Mesodermal cell (in vitro differentiated cells): ENCODE results near the gene EHD2.

Experiments
- H3K27ac ChIP-seq: 2 replicates; pipeline ENCODE4 v1.7.0; 2013; ENCODE audit warnings: mild to moderate bottlenecking, low read depth, low read length, moderate library complexity; ENCODE audit not compliant: severe bottlenecking
- H3K36me3 ChIP-seq: 2 replicates; pipeline ENCODE4 v1.7.1; 2013; ENCODE audit warnings: mild to moderate bottlenecking, low read length, moderate library complexity; ENCODE audit not compliant: control insufficient read depth, insufficient read depth
- H3K4me1 ChIP-seq: one replicate; pipeline ENCODE4 v1.7.1; 2013; ENCODE audit warnings: mild to moderate bottlenecking, low read length; ENCODE audit not compliant: insufficient read depth, control insufficient read depth, poor library complexity, severe bottlenecking
- H3K4me3 ChIP-seq: 2 replicates; pipeline ENCODE4 v1.7.0; 2013; ENCODE audit warnings: low read length, control low read depth, mild to moderate bottlenecking; ENCODE audit not compliant: insufficient read depth, poor library complexity, severe bottlenecking; ENCODE audit errors: extremely low read depth
- H3K9me3 ChIP-seq: 2 replicates; pipeline ENCODE4 v1.7.1; 2013; ENCODE audit warnings: mild to moderate bottlenecking, low read length, moderate library complexity; ENCODE audit not compliant: control insufficient read depth
- WGBS, 2 experiments: methylation state at CpG; one replicate each; pipeline ENCODE4 v1.1.5; 2013; ENCODE audit warnings: missing lambda C conversion rate in 2 of 2; ENCODE audit not compliant: insufficient coverage in 2 of 2; 5-methylcytosine and 5-hydroxymethylcytosine counted together

Gene EHD2

GRCh38 chr19:47750752-47751151 lies 37.5 kb downstream of the EHD2 start:
- 97% methylated on average over 14 to 17 of the region's 18 CpGs for WGBS, 2 experiments

DNA sequence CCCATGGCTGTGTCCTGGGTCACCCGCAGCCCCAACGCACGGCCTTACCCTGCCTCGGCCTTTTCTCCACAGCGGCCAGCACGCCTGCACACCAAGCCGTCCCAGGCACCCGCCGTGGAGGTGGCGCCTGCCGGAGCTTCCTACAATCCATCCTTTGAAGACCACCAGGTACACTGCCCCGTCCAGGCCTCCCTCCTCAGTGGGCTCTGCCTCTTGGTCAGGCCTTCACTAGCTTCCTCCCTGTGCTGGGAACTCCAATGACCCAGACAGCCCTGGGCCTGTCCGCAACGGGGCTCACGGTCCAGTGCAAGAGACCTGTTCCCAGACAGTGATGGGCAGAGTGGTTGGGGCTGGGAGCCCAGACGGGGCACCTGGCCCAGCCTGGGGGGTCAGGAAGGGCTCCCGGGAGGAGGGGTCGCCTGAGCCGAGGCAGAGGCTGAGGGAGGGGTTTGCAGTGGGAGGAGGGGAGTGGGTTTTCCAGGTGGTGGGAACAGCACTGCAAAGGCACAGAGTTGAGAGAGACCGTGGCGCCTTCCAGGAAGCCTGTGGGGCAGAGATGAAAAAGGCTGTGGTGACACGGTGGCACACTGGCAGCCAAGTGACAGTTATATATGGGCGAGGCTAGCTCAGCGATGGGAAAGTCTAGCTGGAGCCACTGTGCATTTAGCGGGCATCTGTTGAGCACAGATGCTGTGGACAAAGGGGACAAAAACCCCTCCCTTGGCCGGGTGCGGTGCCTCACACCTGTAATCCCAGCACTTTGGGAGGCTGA lies 39.4 kb downstream of the EHD2 start:
- H3K4me3 ChIP-seq: no peak overlapping the region
- H3K27ac ChIP-seq: no peak overlapping the region
- H3K36me3 ChIP-seq: peaks cover 93% of the 10 kb centered on the region
- no peaks in the 10 kb centered on the region for H3K9me3 ChIP-seq
- 91 to 93% methylated on average over 18 to 26 of the region's 27 CpGs for WGBS, 2 experiments
- no peaks in the 10 kb centered on the region for H3K4me1 ChIP-seq

More at GRCh38 chr19:47750752-47751151, 37.5 kb downstream of the EHD2 start:
- H3K4me3 ChIP-seq: no peak overlapping the region
- H3K27ac ChIP-seq: no peak overlapping the region
- H3K4me1 ChIP-seq: peaks cover 6% of the 10 kb centered on the region
- H3K36me3 ChIP-seq: peaks cover 85% of the 10 kb centered on the region
- no peaks in the 10 kb centered on the region for H3K9me3 ChIP-seq

- 96% methylated on average over 26 to 30 of the region's 37 CpGs for WGBS, 2 experiments
- H3K4me1 ChIP-seq: no peaks in the 10 kb centered on the region
- no peaks in the 10 kb centered on the region for H3K9me3 ChIP-seq
- no peak overlapping the region for H3K27ac ChIP-seq
- no peak overlapping the region for H3K4me3 ChIP-seq
- H3K36me3 ChIP-seq: peaks cover 95% of the 10 kb centered on the region
Measured at GRCh38 chr19:47754206-47755064, 41.2 kb downstream of the EHD2 start.

DNA sequence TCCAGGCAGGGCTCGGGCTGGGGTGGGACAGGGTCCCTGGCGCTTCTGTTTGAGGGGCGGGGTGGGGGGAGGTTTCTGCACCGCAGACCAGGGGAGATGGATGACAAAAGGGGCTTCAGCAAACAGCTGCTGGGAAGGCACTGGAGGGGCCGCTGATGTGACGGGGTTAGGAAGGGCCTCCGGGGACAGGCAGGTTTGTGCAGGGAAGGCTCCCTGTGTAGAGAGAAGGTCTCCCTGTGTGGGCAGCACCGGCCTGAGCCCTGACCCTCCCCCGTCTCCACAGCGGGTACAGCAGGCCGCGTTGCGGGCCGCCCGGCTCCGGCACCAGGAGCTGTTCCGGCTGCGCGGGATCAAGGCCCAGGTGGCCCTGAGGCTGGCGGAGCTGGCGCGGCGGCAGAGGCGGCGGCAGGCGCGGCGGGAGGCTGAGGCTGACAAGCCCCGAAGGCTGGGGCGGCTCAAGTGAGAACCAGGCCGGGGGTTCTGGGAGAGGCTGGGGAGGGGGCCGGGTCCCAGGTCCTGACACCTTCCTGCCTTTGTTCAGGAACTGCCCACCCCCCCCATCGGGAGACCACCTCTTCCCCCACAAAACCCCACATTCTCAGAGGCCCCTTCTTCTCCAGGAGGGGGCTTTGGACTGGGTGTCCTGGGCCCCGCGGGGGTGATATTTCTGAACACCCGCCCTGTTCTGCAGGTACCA lies 42.0 kb downstream of the EHD2 start:
- peaks cover 87% of the 10 kb centered on the region for H3K36me3 ChIP-seq
- WGBS, 2 experiments: 92 to 94% methylated on average over 21 to 27 of the region's 36 CpGs
- H3K4me1 ChIP-seq: no peaks in the 10 kb centered on the region
- no peaks in the 10 kb centered on the region for H3K9me3 ChIP-seq
- no peak overlapping the region for H3K4me3 ChIP-seq
- no peak overlapping the region for H3K27ac ChIP-seq

- WGBS, 2 experiments: 97 to 98% methylated on average over 27 of the region's 28 CpGs
- Histone ChIP-seq H3K4me3 (no peak overlapping the region), H3K36me3 (peaks cover 79% of the 10 kb centered on the region), H3K9me3 (no peaks in the 10 kb centered on the region), H3K4me1 (no peaks in the 10 kb centered on the region), H3K27ac (no peak overlapping the region)
Measured at GRCh38 chr19:47755762-47756626, 42.8 kb downstream of the EHD2 start.

DNA sequence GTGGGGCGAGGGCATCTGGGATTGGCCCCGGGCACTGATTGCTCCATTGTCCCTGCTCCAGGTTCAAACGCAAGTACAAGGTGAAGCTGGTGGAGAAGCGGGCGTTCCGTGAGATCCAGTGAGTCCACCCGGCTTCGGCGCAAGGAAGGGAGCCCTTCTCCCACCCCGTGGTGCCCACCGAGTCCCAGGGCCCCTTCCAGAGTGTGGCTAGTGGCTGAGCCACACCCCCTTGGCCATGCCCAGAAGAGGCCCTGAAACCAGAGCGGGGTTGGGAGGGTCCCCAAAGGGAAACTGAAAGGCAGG lies 43.4 kb downstream of the EHD2 start:
- H3K27ac ChIP-seq: no peak overlapping the region
- no peaks in the 10 kb centered on the region for H3K4me1 ChIP-seq
- H3K36me3 ChIP-seq: peaks cover 73% of the 10 kb centered on the region
- no peaks in the 10 kb centered on the region for H3K9me3 ChIP-seq
- 97 to 99% methylated on average over 11 to 12 of the region's 12 CpGs for WGBS, 2 experiments
- H3K4me3 ChIP-seq: no peak overlapping the region

GRCh38 chr19:47756953-47757608 lies 43.9 kb downstream of the EHD2 start:
- Histone ChIP-seq H3K4me1 (no peaks in the 10 kb centered on the region), H3K27ac (no peak overlapping the region), H3K4me3 (no peak overlapping the region), H3K9me3 (no peaks in the 10 kb centered on the region), H3K36me3 (peaks cover 69% of the 10 kb centered on the region)
- 96 to 98% methylated on average over 15 to 22 of the region's 22 CpGs for WGBS, 2 experiments

DNA sequence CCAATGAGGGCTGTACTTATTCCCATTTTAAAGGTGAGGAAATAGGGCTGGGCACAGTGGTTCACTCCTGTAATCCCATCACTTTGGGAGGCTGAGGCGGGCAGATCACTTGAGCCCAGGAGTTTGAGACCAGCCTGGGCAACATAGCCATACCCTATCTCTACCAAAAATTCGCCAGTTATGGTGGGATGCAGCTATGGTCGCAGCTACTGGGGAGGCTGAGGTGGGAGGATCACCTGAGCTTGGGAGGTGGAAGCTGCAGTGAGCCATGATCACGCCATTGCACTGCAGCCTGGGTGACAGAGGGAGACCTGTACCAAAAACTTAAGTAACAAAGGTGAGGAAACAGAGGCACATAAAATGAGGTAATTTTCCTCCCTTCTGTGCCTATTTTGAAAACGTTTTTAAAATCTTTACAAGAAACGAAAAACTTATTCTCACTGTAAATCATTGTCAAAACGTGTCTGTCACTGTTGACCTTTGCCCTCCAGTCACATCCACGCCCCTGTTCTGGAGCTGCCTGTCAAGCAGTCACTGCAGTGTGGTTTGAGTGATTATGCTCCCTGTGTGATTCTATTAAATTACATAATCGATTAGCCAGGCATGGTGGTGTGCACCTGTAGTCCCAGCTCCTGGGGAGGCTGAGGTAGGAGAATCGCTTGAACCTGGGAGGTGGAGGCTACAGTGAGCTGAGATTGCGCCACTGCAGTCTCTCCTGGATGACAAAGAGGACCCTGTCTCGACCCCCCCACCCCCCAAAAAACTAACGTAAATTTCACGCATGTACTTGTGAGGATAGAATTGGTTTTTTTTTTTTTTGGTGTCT lies 44.6 kb downstream of the EHD2 start:
- 87 to 95% methylated on average over 5 to 8 of the region's 14 CpGs for whole genome bisulfite sequencing, 2 experiments
- Histone ChIP-seq H3K4me3 (no peak overlapping the region), H3K36me3 (peaks cover 61% of the 10 kb centered on the region), H3K27ac (no peak overlapping the region), H3K9me3 (no peaks in the 10 kb centered on the region), H3K4me1 (no peaks in the 10 kb centered on the region)

- WGBS, 2 experiments: 91 to 96% methylated on average over 4 of the region's 5 CpGs
Measured at GRCh38 chr19:47758443-47758804, 45.2 kb downstream of the EHD2 start.

More at GRCh38 chr19:47758443-47758804, 45.2 kb downstream of the EHD2 start:
- Histone ChIP-seq H3K27ac (no peak overlapping the region), H3K36me3 (peaks cover 58% of the 10 kb centered on the region), H3K4me1 (no peaks in the 10 kb centered on the region), H3K4me3 (no peak overlapping the region), H3K9me3 (no peaks in the 10 kb centered on the region)
